ENCODE measurements around the gene LACC1.

LACC1 gene

DNA sequence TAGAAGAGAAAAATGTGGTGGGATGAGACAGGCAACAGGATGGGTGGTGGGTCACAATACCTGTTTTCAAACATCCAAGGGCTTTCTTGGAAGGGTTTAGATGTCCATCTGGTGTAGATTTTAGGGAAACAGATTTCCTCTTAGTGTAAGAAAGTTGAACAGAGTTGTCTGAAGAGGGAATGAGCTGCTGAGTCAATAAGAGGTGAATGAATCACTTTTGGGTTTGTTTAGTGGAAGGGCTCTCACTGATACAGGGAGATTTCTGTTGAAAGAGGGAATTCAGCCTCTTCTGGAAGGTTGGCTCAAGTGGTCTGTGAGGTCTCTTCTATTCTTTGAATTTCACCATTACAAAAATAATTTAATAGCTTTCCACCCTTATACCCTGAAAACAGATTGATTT is 54.6 kb downstream of the LACC1 start:
- Histone ChIP-seq H3K4me1 (ENCODE audit: control insufficient read depth, low read length) (no peaks in the 10 kb centered on the region), H3K36me3 (ENCODE audit: control insufficient read depth, low read length) (no peaks in the 10 kb centered on the region), H3F3A (ENCODE audit: control insufficient read depth, insufficient read depth) (no peaks in the 10 kb centered on the region), H4K20me1 (ENCODE audit: control insufficient read depth, insufficient read depth, low read depth, low read length) (no peaks in the 10 kb centered on the region), H3K27ac (ENCODE audit: low read depth, low read length) (no peak overlapping the region), H3K27me3 (ENCODE audit: control insufficient read depth, low read length) (no peaks in the 10 kb centered on the region; the same call in 1 of the 2 replicates), H3K9me3 (ENCODE audit: control insufficient read depth, insufficient read depth, low read length) (0 out of 2 replicates have a peak, but pooled peaks cover 3% of the 10 kb centered on the region), H3K9me2 (replicated peaks; ENCODE audit: control insufficient read depth, low read length) (no peaks in the 10 kb centered on the region), H3K79me2 (ENCODE audit: control insufficient read depth, low read length) (no peaks in the 10 kb centered on the region), H3K4me3 (ENCODE audit: low read length) (no peak overlapping the region), H3K4me2 (ENCODE audit: low read length) (no peak overlapping the region)
- TF ChIP-seq EZH2phosphoT487 (IDR thresholded peaks at IDR 0.05; ENCODE audit: borderline replicate concordance, low read length): no peak
- TF ChIP-seq, protein P1, sequence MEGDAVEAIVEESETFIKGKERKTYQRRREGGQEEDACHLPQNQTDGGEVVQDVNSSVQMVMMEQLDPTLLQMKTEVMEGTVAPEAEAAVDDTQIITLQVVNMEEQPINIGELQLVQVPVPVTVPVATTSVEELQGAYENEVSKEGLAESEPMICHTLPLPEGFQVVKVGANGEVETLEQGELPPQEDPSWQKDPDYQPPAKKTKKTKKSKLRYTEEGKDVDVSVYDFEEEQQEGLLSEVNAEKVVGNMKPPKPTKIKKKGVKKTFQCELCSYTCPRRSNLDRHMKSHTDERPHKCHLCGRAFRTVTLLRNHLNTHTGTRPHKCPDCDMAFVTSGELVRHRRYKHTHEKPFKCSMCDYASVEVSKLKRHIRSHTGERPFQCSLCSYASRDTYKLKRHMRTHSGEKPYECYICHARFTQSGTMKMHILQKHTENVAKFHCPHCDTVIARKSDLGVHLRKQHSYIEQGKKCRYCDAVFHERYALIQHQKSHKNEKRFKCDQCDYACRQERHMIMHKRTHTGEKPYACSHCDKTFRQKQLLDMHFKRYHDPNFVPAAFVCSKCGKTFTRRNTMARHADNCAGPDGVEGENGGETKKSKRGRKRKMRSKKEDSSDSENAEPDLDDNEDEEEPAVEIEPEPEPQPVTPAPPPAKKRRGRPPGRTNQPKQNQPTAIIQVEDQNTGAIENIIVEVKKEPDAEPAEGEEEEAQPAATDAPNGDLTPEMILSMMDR (IDR thresholded peaks at IDR 0.05; ENCODE audit: low read depth, low read length, poor library complexity, severe bottlenecking): no peak

DNA sequence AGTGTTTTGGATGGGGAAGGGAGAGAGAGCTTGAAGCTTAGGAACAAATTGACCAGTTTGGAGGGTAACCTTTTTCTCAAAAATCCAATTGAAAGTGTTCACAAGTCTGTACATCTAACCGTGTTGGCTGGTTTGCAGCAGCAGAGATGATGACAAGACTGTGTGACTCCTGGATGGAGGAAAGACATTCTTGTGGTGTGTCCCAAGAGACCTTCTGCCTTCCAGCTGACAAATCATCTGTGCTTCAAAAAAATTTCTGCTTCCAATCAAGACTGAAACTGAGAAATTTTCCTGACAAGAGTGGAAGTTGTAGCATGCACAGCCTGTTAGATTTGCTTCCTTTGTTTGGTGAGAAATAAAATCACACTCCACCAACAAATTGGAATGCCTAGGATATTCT is 56.2 kb downstream of the LACC1 start:
- no peaks in the 10 kb centered on the region for H3K9me2 ChIP-seq (replicated peaks; ENCODE audit: control insufficient read depth, low read length)
- no peaks in the 10 kb centered on the region for H3K4me1 ChIP-seq (ENCODE audit: control insufficient read depth, low read length)
- H3K27ac ChIP-seq (ENCODE audit: low read depth, low read length): no peak overlapping the region
- H3K79me2 ChIP-seq (ENCODE audit: control insufficient read depth, low read length): no peaks in the 10 kb centered on the region
- H3K4me2 ChIP-seq (ENCODE audit: low read length): no peak overlapping the region
- H3K27me3 ChIP-seq (ENCODE audit: control insufficient read depth, low read length): no peaks in the 10 kb centered on the region; the same call in 1 of the 2 replicates
- H3F3A ChIP-seq (ENCODE audit: control insufficient read depth, insufficient read depth): no peaks in the 10 kb centered on the region
- no peak overlapping the region for H3K4me3 ChIP-seq (ENCODE audit: low read length)
- TF ChIP-seq, protein P1 (IDR thresholded peaks at IDR 0.05; ENCODE audit: low read depth, low read length, poor library complexity, severe bottlenecking): no peak
- no peak for TF ChIP-seq EZH2phosphoT487 (IDR thresholded peaks at IDR 0.05; ENCODE audit: borderline replicate concordance, low read length)
- H4K20me1 ChIP-seq (ENCODE audit: control insufficient read depth, insufficient read depth, low read depth, low read length): no peaks in the 10 kb centered on the region
- H3K9me3 ChIP-seq (ENCODE audit: control insufficient read depth, insufficient read depth, low read length): 0 out of 2 replicates have a peak, but pooled peaks cover 3% of the 10 kb centered on the region
- H3K36me3 ChIP-seq (ENCODE audit: control insufficient read depth, low read length): no peaks in the 10 kb centered on the region

DNA sequence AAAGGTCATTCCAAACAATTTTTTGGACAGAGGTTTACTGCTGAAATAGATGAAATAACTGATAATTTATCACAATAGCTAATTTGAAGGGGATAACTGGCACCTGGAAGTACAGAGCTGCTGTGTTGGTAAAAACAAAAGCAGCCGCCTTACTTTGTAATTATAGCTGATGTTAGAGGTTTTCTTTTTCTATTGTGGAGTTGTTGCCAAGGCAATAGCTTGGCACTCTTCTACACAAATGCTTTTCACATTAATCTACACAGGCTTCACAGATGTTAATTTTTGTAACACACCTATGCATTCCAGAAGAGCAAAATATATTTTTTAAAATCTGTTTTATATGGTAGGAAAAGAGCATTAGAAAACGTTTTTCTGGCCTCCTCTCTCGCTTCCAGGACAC is 56.9 kb downstream of the LACC1 start:
- Histone ChIP-seq H3K36me3 (ENCODE audit: control insufficient read depth, low read length) (no peaks in the 10 kb centered on the region), H3K27me3 (ENCODE audit: control insufficient read depth, low read length) (no peaks in the 10 kb centered on the region; the same call in 1 of the 2 replicates), H3K27ac (ENCODE audit: low read depth, low read length) (no peak overlapping the region)

More for the DNA sequence above, 56.9 kb downstream of the LACC1 start:
- H3K4me1 ChIP-seq (ENCODE audit: control insufficient read depth, low read length): no peaks in the 10 kb centered on the region
- 0 out of 2 replicates have a peak, but pooled peaks cover 3% of the 10 kb centered on the region for H3K9me3 ChIP-seq (ENCODE audit: control insufficient read depth, insufficient read depth, low read length)
- H3K79me2 ChIP-seq (ENCODE audit: control insufficient read depth, low read length): no peaks in the 10 kb centered on the region
- H3K4me3 ChIP-seq (ENCODE audit: low read length): no peak overlapping the region
- no peaks in the 10 kb centered on the region for H4K20me1 ChIP-seq (ENCODE audit: control insufficient read depth, insufficient read depth, low read depth, low read length)
- TF ChIP-seq EZH2phosphoT487 (IDR thresholded peaks at IDR 0.05; ENCODE audit: borderline replicate concordance, low read length): no peak
- TF ChIP-seq, protein P1 (IDR thresholded peaks at IDR 0.05; ENCODE audit: low read depth, low read length, poor library complexity, severe bottlenecking): no peak
- H3K9me2 ChIP-seq (replicated peaks; ENCODE audit: control insufficient read depth, low read length): no peaks in the 10 kb centered on the region
- H3K4me2 ChIP-seq (ENCODE audit: low read length): no peak overlapping the region
- no peaks in the 10 kb centered on the region for H3F3A ChIP-seq (ENCODE audit: control insufficient read depth, insufficient read depth)
